H54 (cell line): ENCODE data around the gene DRAM2.
"Not testable (repeated sequence)": the region's sequence is repeated elsewhere in the genome, so short reads cannot be mapped to it uniquely, and the experiment has no call there.

Source experiments
- DNase-seq: peaks from one replicate; pipeline ENCODE4 v3.0.0; 2011; ENCODE audit warnings: low spot score, mixed read lengths; ENCODE audit not compliant: insufficient read length
- FAIRE-seq: peaks from 3 replicates; lab custom pipeline; 2011; peaks lifted over from hg19 to GRCh38; lab: Jason Lieb, UNC
- POLR2A ChIP-seq: IDR thresholded peaks from 2 replicates; pipeline ENCODE4 v1.6.1; 2011; ENCODE audit warnings: low read depth, mild to moderate bottlenecking, low read length

DRAM2 gene

GRCh38 chr1:111082421-111083203 is 57.3 kb downstream of the DRAM2 start:
- FAIRE-seq = no peak
- no peak for DNase-seq
- TF ChIP-seq POLR2A = no peak

GRCh38 chr1:111079329-111079728 is 60.6 kb downstream of the DRAM2 start:
- DNase-seq, FAIRE-seq: not testable (repeated sequence)

- not testable (repeated sequence) for FAIRE-seq, DNase-seq
Measured at GRCh38 chr1:111077312-111077711, 62.6 kb downstream of the DRAM2 start.
